Mucosa of rectum (tissue), 2 donors: ENCODE results near the gene POP5.

ENCODE experiments used
- H3K27ac ChIP-seq, 2 donors: one replicate each; pipeline ENCODE4 v1.7.0; 2013; ENCODE audit warnings: inconsistent platforms in 2 of 2, low read depth in 2 of 2, low read length in 2 of 2
- H3K27me3 ChIP-seq, 2 donors: one replicate each; pipeline ENCODE4 v1.7.0; 2013; ENCODE audit warnings: low read length in 2 of 2; ENCODE audit not compliant: control insufficient read depth in 2 of 2, insufficient read depth in 2 of 2
- H3K36me3 ChIP-seq, 2 donors: one replicate each; pipeline ENCODE4 v1.7.0; 2013; ENCODE audit warnings: low read length in 2 of 2; ENCODE audit not compliant: control insufficient read depth in 2 of 2, insufficient read depth in 2 of 2
- H3K4me1 ChIP-seq, 2 donors: one replicate each; pipeline ENCODE4 v1.7.0; 2013; ENCODE audit warnings: low read length in 2 of 2, mild to moderate bottlenecking in 1 of 2; ENCODE audit not compliant: control insufficient read depth in 2 of 2, insufficient read depth in 2 of 2
- H3K4me3 ChIP-seq, 2 donors: one replicate each; pipeline ENCODE4 v1.7.0; 2013; ENCODE audit warnings: low read length in 2 of 2
- H3K9ac ChIP-seq, 2 donors: one replicate each; pipeline ENCODE4 v1.7.0; 2013; ENCODE audit warnings: low read length in 2 of 2, low read depth in 1 of 2, mild to moderate bottlenecking in 1 of 2
- H3K9me3 ChIP-seq, 2 donors: one replicate each; pipeline ENCODE4 v1.7.0; 2013; ENCODE audit warnings: low read length in 2 of 2; ENCODE audit not compliant: control insufficient read depth in 2 of 2
- donor health status: healthy.
- donor health status: Normal muscosa, but diverticular disease.

Gene POP5

GRCh38 chr12:120588948-120589930 is 8.0 kb upstream of the POP5 start:
- H3K9me3 ChIP-seq = no peaks in the 10 kb centered on the region
- H3K27ac ChIP-seq = peak overlapping the region in 1 of 2 donors; percentile 15
- no peak overlapping the region for H3K9ac ChIP-seq
- H3K4me3 ChIP-seq = no peak overlapping the region
- H3K4me1 ChIP-seq = peaks cover 3 to 14% of the 10 kb centered on the region in 2 donors
- no peaks in the 10 kb centered on the region for H3K36me3 ChIP-seq
- H3K27me3 ChIP-seq = no peaks in the 10 kb centered on the region

GRCh38 chr12:120588371-120588770 is 7.2 kb upstream of the POP5 start:
- no peaks in the 10 kb centered on the region for H3K27me3 ChIP-seq
- peaks cover 10 to 22% of the 10 kb centered on the region in 2 donors for H3K4me1 ChIP-seq
- H3K4me3 ChIP-seq = no peak overlapping the region
- H3K9ac ChIP-seq = no peak overlapping the region
- no peak overlapping the region for H3K27ac ChIP-seq
- H3K9me3 ChIP-seq = no peaks in the 10 kb centered on the region
- no peaks in the 10 kb centered on the region for H3K36me3 ChIP-seq

- Histone ChIP-seq H3K4me1 (peaks cover 16 to 27% of the 10 kb centered on the region in 2 donors), H3K27ac (no peak overlapping the region), H3K9ac (no peak overlapping the region), H3K27me3 (no peaks in the 10 kb centered on the region), H3K4me3 (no peak overlapping the region), H3K9me3 (no peaks in the 10 kb centered on the region), H3K36me3 (no peaks in the 10 kb centered on the region)
Measured at GRCh38 chr12:120586860-120587259, 5.7 kb upstream of the POP5 start.

- H3K27me3 ChIP-seq = no peaks in the 10 kb centered on the region
- no peak overlapping the region for H3K4me3 ChIP-seq
- H3K27ac ChIP-seq = no peak overlapping the region
- H3K9me3 ChIP-seq = no peaks in the 10 kb centered on the region
- no peak overlapping the region for H3K9ac ChIP-seq
- peaks cover 16 to 25% of the 10 kb centered on the region in 2 donors for H3K4me1 ChIP-seq
- H3K36me3 ChIP-seq = no peaks in the 10 kb centered on the region
Measured at GRCh38 chr12:120586206-120586605, 5.0 kb upstream of the POP5 start.

- H3K36me3 ChIP-seq = peaks cover 2% of the 10 kb centered on the region in 2 donors
Measured at GRCh38 chr12:120584343-120585149, 3.3 kb upstream of the POP5 start.

GRCh38 chr12:120583478-120584030 is 2.4 kb upstream of the POP5 start:
- Histone ChIP-seq H3K36me3 (peaks cover 11 to 12% of the 10 kb centered on the region in 2 donors), H3K27me3 (no peaks in the 10 kb centered on the region), H3K27ac (no peak overlapping the region), H3K4me1 (peaks cover 16 to 22% of the 10 kb centered on the region in 2 donors), H3K9me3 (no peaks in the 10 kb centered on the region), H3K9ac (no peak overlapping the region), H3K4me3 (peak overlapping the region in 1 of 2 donors; percentile 52)

More at GRCh38 chr12:120584343-120585149, 3.3 kb upstream of the POP5 start:
- H3K4me3 ChIP-seq = peak overlapping the region; percentile 54 to 56
- peak overlapping the region; percentile 32 to 55 for H3K9ac ChIP-seq
- no peaks in the 10 kb centered on the region for H3K9me3 ChIP-seq
- H3K27ac ChIP-seq = peak overlapping the region in 1 of 2 donors; percentile 21
- H3K4me1 ChIP-seq = peaks cover 16 to 22% of the 10 kb centered on the region in 2 donors
- H3K27me3 ChIP-seq = no peaks in the 10 kb centered on the region

GRCh38 chr12:120581998-120582397 is 796 bp upstream of the POP5 start:
- Histone ChIP-seq H3K9me3 (no peaks in the 10 kb centered on the region), H3K9ac (peak overlapping the region; percentile 66 to 68), H3K4me3 (peak overlapping the region; percentile 85 to 99), H3K36me3 (peaks cover 25 to 27% of the 10 kb centered on the region in 2 donors), H3K4me1 (peaks cover 16 to 22% of the 10 kb centered on the region in 2 donors), H3K27me3 (no peaks in the 10 kb centered on the region), H3K27ac (peak overlapping the region in 1 of 2 donors; percentile 7)

GRCh38 chr12:120579179-120579578 is 2.0 kb downstream of the POP5 start:
- Histone ChIP-seq H3K27me3 (no peaks in the 10 kb centered on the region), H3K9ac (no peak overlapping the region), H3K27ac (no peak overlapping the region), H3K36me3 (peaks cover 49 to 54% of the 10 kb centered on the region in 2 donors), H3K9me3 (no peaks in the 10 kb centered on the region), H3K4me1 (peaks cover 16 to 18% of the 10 kb centered on the region in 2 donors), H3K4me3 (no peak overlapping the region)

GRCh38 chr12:120574106-120574505 is 7.1 kb downstream of the POP5 start:
- H3K27ac ChIP-seq = no peak overlapping the region
- H3K4me3 ChIP-seq = no peak overlapping the region
- no peak overlapping the region for H3K9ac ChIP-seq
- peaks cover 78 to 89% of the 10 kb centered on the region in 2 donors for H3K36me3 ChIP-seq
- H3K9me3 ChIP-seq = no peaks in the 10 kb centered on the region
- H3K27me3 ChIP-seq = no peaks in the 10 kb centered on the region
- H3K4me1 ChIP-seq = no peaks in the 10 kb centered on the region
